ENCODE measurements around the gene SLC6A19.

SLC6A19 gene

GRCh38 chr5:1196562-1196961 is 4.8 kb upstream of the SLC6A19 start:
- H3K4me2 ChIP-seq (ENCODE audit: low read length, poor library complexity, severe bottlenecking), result no peak overlapping the region
- no peak for DNase-seq
- H2BK15ac ChIP-seq (ENCODE audit: low read depth, poor library complexity, severe bottlenecking), result no peak overlapping the region
- H3K36me3 ChIP-seq (ENCODE audit: control insufficient read depth in 1 of 2, insufficient read depth in 2 of 2, low read depth in 1 of 2, low read length in 2 of 2), result no peaks in the 10 kb centered on the region
- H3K4ac ChIP-seq (ENCODE audit: low read depth in 1 of 2, low read length in 2 of 2), result no peak overlapping the region
- no peak overlapping the region for H4K91ac ChIP-seq (ENCODE audit: low read length)
- no peak overlapping the region for H2AK5ac ChIP-seq (ENCODE audit: low read length, severe bottlenecking)
- H3K9me3 ChIP-seq (ENCODE audit: control insufficient read depth, low read length), result peaks cover 3% of the 10 kb centered on the region
- no peaks in the 10 kb centered on the region for H3K79me1 ChIP-seq (replicated peaks; ENCODE audit: low read length, poor library complexity, severe bottlenecking)
- WGBS, result 51% methylated on average over 1 of the region's 1 CpG
- H3K27ac ChIP-seq (ENCODE audit: low read length, poor library complexity, severe bottlenecking), result no peak overlapping the region
- no peak overlapping the region for H4K8ac ChIP-seq (ENCODE audit: low read length)
- H3K14ac ChIP-seq (ENCODE audit: low read length in 2 of 2), result no peak overlapping the region
- no peak overlapping the region for H3K9ac ChIP-seq (ENCODE audit: low read length)
- no peak overlapping the region for H3K4me3 ChIP-seq (ENCODE audit: insufficient read depth in 1 of 2, low read depth in 1 of 2, low read length in 2 of 2)
- no peak overlapping the region for H3K18ac ChIP-seq (ENCODE audit: low read depth in 1 of 2, low read length in 2 of 2)
- H2AFZ ChIP-seq (ENCODE audit: low read depth, low read length), result no peak overlapping the region
- H2BK12ac ChIP-seq (ENCODE audit: low read length in 2 of 2), result no peak overlapping the region
- peaks cover 9 to 70% of the 10 kb centered on the region in 2 experiments for H3K27me3 ChIP-seq (ENCODE audit: control insufficient read depth in 1 of 2, insufficient read depth in 1 of 2, low read length in 2 of 2)
- no peak overlapping the region for H2BK120ac ChIP-seq (ENCODE audit: low read depth, low read length)
- no peak overlapping the region for H2BK5ac ChIP-seq (ENCODE audit: low read depth, low read length, poor library complexity, severe bottlenecking)
- H3K4me1 ChIP-seq (ENCODE audit: control insufficient read depth, insufficient read depth, low read depth, low read length), result no peaks in the 10 kb centered on the region
- H3K23ac ChIP-seq (ENCODE audit: low read length in 2 of 2), result no peak overlapping the region

- no peak overlapping the region for H3K4me2 ChIP-seq (ENCODE audit: low read length, poor library complexity, severe bottlenecking)
These were observed 3.3 kb upstream of the SLC6A19 start for GRCh38 chr5:1197876-1198666.

GRCh38 chr5:1199340-1199648 is 2.1 kb upstream of the SLC6A19 start:
- no peak overlapping the region for H4K8ac ChIP-seq (ENCODE audit: low read length)
- H3K4ac ChIP-seq (ENCODE audit: low read depth in 1 of 2, low read length in 2 of 2), result no peak overlapping the region
- H3K9ac ChIP-seq (ENCODE audit: low read length), result no peak overlapping the region
- H2BK15ac ChIP-seq (ENCODE audit: low read depth, poor library complexity, severe bottlenecking), result no peak overlapping the region
- H3K4me2 ChIP-seq (ENCODE audit: low read length, poor library complexity, severe bottlenecking), result no peak overlapping the region
- H2BK120ac ChIP-seq (ENCODE audit: low read depth, low read length), result no peak overlapping the region
- H3K9me3 ChIP-seq (ENCODE audit: control insufficient read depth, low read length), result peaks cover 3% of the 10 kb centered on the region
- no peak overlapping the region for H3K4me3 ChIP-seq (ENCODE audit: insufficient read depth in 1 of 2, low read depth in 1 of 2, low read length in 2 of 2)
- no peak overlapping the region for H2BK12ac ChIP-seq (ENCODE audit: low read length in 2 of 2)
- H4K91ac ChIP-seq (ENCODE audit: low read length), result no peak overlapping the region
- no peak overlapping the region for H3K18ac ChIP-seq (ENCODE audit: low read depth in 1 of 2, low read length in 2 of 2)
- DNase-seq, result no peak
- H2AK5ac ChIP-seq (ENCODE audit: low read length, severe bottlenecking), result no peak overlapping the region
- H3K27me3 ChIP-seq (ENCODE audit: control insufficient read depth in 1 of 2, insufficient read depth in 1 of 2, low read length in 2 of 2), result peaks cover 9 to 77% of the 10 kb centered on the region in 2 experiments
- no peaks in the 10 kb centered on the region for H3K4me1 ChIP-seq (ENCODE audit: control insufficient read depth, insufficient read depth, low read depth, low read length)
- no peak overlapping the region for H2BK5ac ChIP-seq (ENCODE audit: low read depth, low read length, poor library complexity, severe bottlenecking)
- H3K36me3 ChIP-seq (ENCODE audit: control insufficient read depth in 1 of 2, insufficient read depth in 2 of 2, low read depth in 1 of 2, low read length in 2 of 2), result no peaks in the 10 kb centered on the region
- H3K14ac ChIP-seq (ENCODE audit: low read length in 2 of 2), result no peak overlapping the region
- H2AFZ ChIP-seq (ENCODE audit: low read depth, low read length), result no peak overlapping the region
- H3K79me1 ChIP-seq (replicated peaks; ENCODE audit: low read length, poor library complexity, severe bottlenecking), result no peaks in the 10 kb centered on the region
- H3K27ac ChIP-seq (ENCODE audit: low read length, poor library complexity, severe bottlenecking), result no peak overlapping the region
- no peak overlapping the region for H3K23ac ChIP-seq (ENCODE audit: low read length in 2 of 2)

More at GRCh38 chr5:1197876-1198666, 3.3 kb upstream of the SLC6A19 start:
- no peak overlapping the region for H3K4me3 ChIP-seq (ENCODE audit: insufficient read depth in 1 of 2, low read depth in 1 of 2, low read length in 2 of 2)
- no peak for DNase-seq
- peaks cover 3% of the 10 kb centered on the region for H3K9me3 ChIP-seq (ENCODE audit: control insufficient read depth, low read length)
- no peak overlapping the region for H2BK120ac ChIP-seq (ENCODE audit: low read depth, low read length)
- H2AK5ac ChIP-seq (ENCODE audit: low read length, severe bottlenecking), result no peak overlapping the region
- H3K18ac ChIP-seq (ENCODE audit: low read depth in 1 of 2, low read length in 2 of 2), result no peak overlapping the region
- H3K14ac ChIP-seq (ENCODE audit: low read length in 2 of 2), result no peak overlapping the region
- WGBS, result 75% methylated on average over 7 of the region's 7 CpGs
- H3K4me1 ChIP-seq (ENCODE audit: control insufficient read depth, insufficient read depth, low read depth, low read length), result no peaks in the 10 kb centered on the region
- no peak overlapping the region for H2AFZ ChIP-seq (ENCODE audit: low read depth, low read length)
- no peak overlapping the region for H4K8ac ChIP-seq (ENCODE audit: low read length)
- H3K27ac ChIP-seq (ENCODE audit: low read length, poor library complexity, severe bottlenecking), result no peak overlapping the region
- H2BK15ac ChIP-seq (ENCODE audit: low read depth, poor library complexity, severe bottlenecking), result no peak overlapping the region
- H3K9ac ChIP-seq (ENCODE audit: low read length), result no peak overlapping the region
- H3K79me1 ChIP-seq (replicated peaks; ENCODE audit: low read length, poor library complexity, severe bottlenecking), result no peaks in the 10 kb centered on the region
- no peaks in the 10 kb centered on the region for H3K36me3 ChIP-seq (ENCODE audit: control insufficient read depth in 1 of 2, insufficient read depth in 2 of 2, low read depth in 1 of 2, low read length in 2 of 2)
- H3K27me3 ChIP-seq (ENCODE audit: control insufficient read depth in 1 of 2, insufficient read depth in 1 of 2, low read length in 2 of 2), result peaks cover 9 to 75% of the 10 kb centered on the region in 2 experiments
- no peak overlapping the region for H2BK5ac ChIP-seq (ENCODE audit: low read depth, low read length, poor library complexity, severe bottlenecking)
- no peak overlapping the region for H2BK12ac ChIP-seq (ENCODE audit: low read length in 2 of 2)
- no peak overlapping the region for H3K23ac ChIP-seq (ENCODE audit: low read length in 2 of 2)
- no peak overlapping the region for H3K4ac ChIP-seq (ENCODE audit: low read depth in 1 of 2, low read length in 2 of 2)
- no peak overlapping the region for H4K91ac ChIP-seq (ENCODE audit: low read length)

GRCh38 chr5:1199649-1200494 is 1.5 kb upstream of the SLC6A19 start:
- H2BK12ac ChIP-seq (ENCODE audit: low read length in 2 of 2), result no peak overlapping the region
- H2BK15ac ChIP-seq (ENCODE audit: low read depth, poor library complexity, severe bottlenecking), result no peak overlapping the region
- DNase-seq, result no peak
- no peak overlapping the region for H3K18ac ChIP-seq (ENCODE audit: low read depth in 1 of 2, low read length in 2 of 2)
- no peak overlapping the region for H2BK5ac ChIP-seq (ENCODE audit: low read depth, low read length, poor library complexity, severe bottlenecking)
- H2BK120ac ChIP-seq (ENCODE audit: low read depth, low read length), result no peak overlapping the region
- H3K9me3 ChIP-seq (ENCODE audit: control insufficient read depth, low read length), result no peaks in the 10 kb centered on the region
- no peak overlapping the region for H3K9ac ChIP-seq (ENCODE audit: low read length)
- H3K27me3 ChIP-seq (ENCODE audit: control insufficient read depth in 1 of 2, insufficient read depth in 1 of 2, low read length in 2 of 2), result peaks cover 10 to 77% of the 10 kb centered on the region in 2 experiments
- H3K4ac ChIP-seq (ENCODE audit: low read depth in 1 of 2, low read length in 2 of 2), result no peak overlapping the region
- no peak overlapping the region for H3K27ac ChIP-seq (ENCODE audit: low read length, poor library complexity, severe bottlenecking)
- no peak overlapping the region for H3K23ac ChIP-seq (ENCODE audit: low read length in 2 of 2)
- H2AFZ ChIP-seq (ENCODE audit: low read depth, low read length), result no peak overlapping the region
- H3K4me2 ChIP-seq (ENCODE audit: low read length, poor library complexity, severe bottlenecking), result no peak overlapping the region
- H3K4me3 ChIP-seq (ENCODE audit: insufficient read depth in 1 of 2, low read depth in 1 of 2, low read length in 2 of 2), result no peak overlapping the region
- no peaks in the 10 kb centered on the region for H3K79me1 ChIP-seq (replicated peaks; ENCODE audit: low read length, poor library complexity, severe bottlenecking)
- no peak overlapping the region for H2AK5ac ChIP-seq (ENCODE audit: low read length, severe bottlenecking)
- no peak overlapping the region for H4K8ac ChIP-seq (ENCODE audit: low read length)
- WGBS, result 63% methylated on average over 26 of the region's 26 CpGs
- H3K14ac ChIP-seq (ENCODE audit: low read length in 2 of 2), result no peak overlapping the region
- H4K91ac ChIP-seq (ENCODE audit: low read length), result no peak overlapping the region
- H3K4me1 ChIP-seq (ENCODE audit: control insufficient read depth, insufficient read depth, low read depth, low read length), result no peaks in the 10 kb centered on the region
- no peaks in the 10 kb centered on the region for H3K36me3 ChIP-seq (ENCODE audit: control insufficient read depth in 1 of 2, insufficient read depth in 2 of 2, low read depth in 1 of 2, low read length in 2 of 2)

Data from mesenchymal stem cell (in vitro differentiated cells and primary cell).